Muscle layer of duodenum (tissue), 2 donors: Measurements from ENCODE around the gene PRSS57.
"Not testable (repeated sequence)": the region's sequence is repeated elsewhere in the genome, so short reads cannot be mapped to it uniquely, and the experiment has no call there.

Experiments used
- H3K27ac ChIP-seq: one replicate; pipeline ENCODE4 v1.7.0; 2013; ENCODE audit warnings: mild to moderate bottlenecking, low read length
- H3K27me3 ChIP-seq: one replicate; pipeline ENCODE4 v1.7.0; 2013; ENCODE audit warnings: low read depth, mild to moderate bottlenecking, control low read depth, low read length
- H3K36me3 ChIP-seq, 2 donors: one replicate each; pipeline ENCODE4 v1.7.0; 2013; ENCODE audit warnings: low read length in 2 of 2, control low read depth in 1 of 2, mild to moderate bottlenecking in 1 of 2; ENCODE audit not compliant: insufficient read depth in 2 of 2, control insufficient read depth in 1 of 2
- H3K4me1 ChIP-seq, 2 donors: one replicate each; pipeline ENCODE4 v1.7.0; 2013; ENCODE audit warnings: low read length in 2 of 2, mild to moderate bottlenecking in 2 of 2, control low read depth in 1 of 2, moderate library complexity in 1 of 2; ENCODE audit not compliant: insufficient read depth in 2 of 2, control insufficient read depth in 1 of 2
- H3K4me3 ChIP-seq, 2 donors: one replicate each; pipeline ENCODE4 v1.7.0; 2013; ENCODE audit warnings: low read length in 2 of 2, low read depth in 1 of 2, mild to moderate bottlenecking in 1 of 2
- H3K9me3 ChIP-seq, 2 donors: one replicate each; pipeline ENCODE4 v1.7.0; 2013; ENCODE audit warnings: low read length in 2 of 2, control low read depth in 1 of 2, mild to moderate bottlenecking in 1 of 2; ENCODE audit not compliant: control insufficient read depth in 1 of 2
- donor health status: healthy.

Gene PRSS57

GRCh38 chr19:677201-677600 lies 18.1 kb downstream of the PRSS57 start:
- Histone ChIP-seq H3K9me3 (no peaks in the 10 kb centered on the region), H3K36me3 (peaks cover 0 to 6% of the 10 kb centered on the region in 2 donors), H3K27me3 (no peaks in the 10 kb centered on the region), H3K4me3 (peak overlapping the region; percentile 67 to 70), H3K27ac (peak overlapping the region; percentile 91), H3K4me1 (peaks cover 0 to 27% of the 10 kb centered on the region in 2 donors)

- peak within 1 kb of the TSS; percentile 91 for H3K27ac ChIP-seq
- peaks cover 0 to 27% of the 10 kb centered on the region in 2 donors for H3K4me1 ChIP-seq
- H3K36me3 ChIP-seq: no peaks in the 10 kb centered on the region
- no peaks in the 10 kb centered on the region for H3K9me3 ChIP-seq
- H3K27me3 ChIP-seq: no peaks in the 10 kb centered on the region
- H3K4me3 ChIP-seq: peak within 1 kb of the TSS; percentile 67 to 70
Measured at GRCh38 chr19:676339-677105, 18.7 kb downstream of the PRSS57 start, which contains the start of gene FSTL3. TSS of gene FSTL3 (plus strand) at chr19:676392. CDS start at chr19:676424, 32 bp downstream.

GRCh38 chr19:676007-676338 lies 19.3 kb downstream of the PRSS57 start:
- peaks cover 0 to 27% of the 10 kb centered on the region in 2 donors for H3K4me1 ChIP-seq
- no peaks in the 10 kb centered on the region for H3K36me3 ChIP-seq
- H3K4me3 ChIP-seq: peak overlapping the region in 1 of 2 donors; percentile 67
- H3K27me3 ChIP-seq: no peaks in the 10 kb centered on the region
- no peaks in the 10 kb centered on the region for H3K9me3 ChIP-seq
- H3K27ac ChIP-seq: peak overlapping the region; percentile 2

- Histone ChIP-seq H3K4me1 (peaks cover 0 to 27% of the 10 kb centered on the region in 2 donors), H3K4me3 (peak overlapping the region in 1 of 2 donors; percentile 67), H3K27ac (no peak overlapping the region)
Measured at GRCh38 chr19:674282-675151, 20.7 kb downstream of the PRSS57 start.

GRCh38 chr19:670609-671075 lies 24.6 kb downstream of the PRSS57 start:
- no peaks in the 10 kb centered on the region for H3K27me3 ChIP-seq

More at GRCh38 chr19:674282-675151, 20.7 kb downstream of the PRSS57 start:
- no peaks in the 10 kb centered on the region for H3K9me3 ChIP-seq
- H3K27me3 ChIP-seq: no peaks in the 10 kb centered on the region
- no peaks in the 10 kb centered on the region for H3K36me3 ChIP-seq

GRCh38 chr19:668675-669434 lies 26.4 kb downstream of the PRSS57 start:
- H3K27me3 ChIP-seq, H3K4me3 ChIP-seq, H3K27ac ChIP-seq, H3K36me3 ChIP-seq, H3K9me3 ChIP-seq: not testable (repeated sequence)
- peaks cover 3 to 13% of the 10 kb centered on the region in 2 donors for H3K4me1 ChIP-seq

More at GRCh38 chr19:670609-671075, 24.6 kb downstream of the PRSS57 start:
- Histone ChIP-seq H3K9me3 (no peaks in the 10 kb centered on the region), H3K36me3 (no peaks in the 10 kb centered on the region), H3K27ac (no peak overlapping the region), H3K4me1 (peaks cover 0 to 8% of the 10 kb centered on the region in 2 donors), H3K4me3 (no peak overlapping the region)

- not testable (repeated sequence) for H3K27me3 ChIP-seq, H3K9me3 ChIP-seq, H3K36me3 ChIP-seq, H3K4me3 ChIP-seq, H3K27ac ChIP-seq
- H3K4me1 ChIP-seq: peaks cover 7 to 19% of the 10 kb centered on the region in 2 donors
Measured at GRCh38 chr19:666985-667573, 28.2 kb downstream of the PRSS57 start.

GRCh38 chr19:664913-665443 lies 30.3 kb downstream of the PRSS57 start:
- Histone ChIP-seq H3K9me3 (no peaks in the 10 kb centered on the region), H3K27ac (no peak overlapping the region), H3K36me3 (no peaks in the 10 kb centered on the region), H3K4me1 (peaks cover 7 to 40% of the 10 kb centered on the region in 2 donors), H3K4me3 (peak overlapping the region in 1 of 2 donors; percentile 48), H3K27me3 (no peaks in the 10 kb centered on the region)

GRCh38 chr19:663682-664117 lies 31.6 kb downstream of the PRSS57 start:
- peak overlapping the region; percentile 55 to 72 for H3K4me3 ChIP-seq
- H3K27ac ChIP-seq: peak overlapping the region; percentile 80
- no peaks in the 10 kb centered on the region for H3K36me3 ChIP-seq
- H3K4me1 ChIP-seq: peaks cover 7 to 51% of the 10 kb centered on the region in 2 donors
- H3K27me3 ChIP-seq: no peaks in the 10 kb centered on the region
- no peaks in the 10 kb centered on the region for H3K9me3 ChIP-seq

- Histone ChIP-seq H3K27me3 (no peaks in the 10 kb centered on the region), H3K27ac (peak within 1 kb of the TSS; percentile 80), H3K4me3 (peak within 1 kb of the TSS; percentile 64 to 96), H3K9me3 (no peaks in the 10 kb centered on the region), H3K4me1 (peaks cover 7 to 55% of the 10 kb centered on the region in 2 donors), H3K36me3 (no peaks in the 10 kb centered on the region)
Measured at GRCh38 chr19:662962-663681, 32.1 kb downstream of the PRSS57 start, which contains the start of gene RNF126. TSS of gene RNF126 (minus strand) at chr19:663214. CDS start at chr19:663121, 93 bp downstream.
